Psoas muscle (tissue), 8 donors: Measurements from ENCODE around the gene C14orf132. TPM values are rescaled to one million over a fixed set of nuclear protein-coding genes. Genes with fewer than 3 reads are reported as not detected.

Experiments used
- ATAC-seq, 4 donors: fragments of 200-7000 bp; cut with Tn5 transposase; one replicate each; pipeline ENCODE4 v1.9.1; 2020; ENCODE audit warnings: moderate library complexity in 3 of 4, mild to moderate bottlenecking in 2 of 4
- DNase-seq, 2 donors: peaks; one replicate each; pipeline ENCODE4 v3.0.0-alpha.2; 2020
- H3K27ac ChIP-seq: fragments of 200-600 bp; one replicate; pipeline ENCODE4 v1.8.0; 2022
- H3K27me3 ChIP-seq, 3 donors: fragments of 200-600 bp in 1 of 3; one replicate each; pipeline versions ENCODE4 v1.6.1 to v1.8.0; 2013 to 2022; ENCODE audit warnings: low read length in 2 of 3, mild to moderate bottlenecking in 2 of 3, moderate library complexity in 1 of 3; ENCODE audit not compliant: insufficient read depth in 3 of 3
- H3K36me3 ChIP-seq, 2 donors: fragments of 200-600 bp in 1 of 2; one replicate each; pipeline versions ENCODE4 v1.6.1 to v1.8.0; 2013 to 2022; ENCODE audit warnings: low read depth in 1 of 2, mild to moderate bottlenecking in 1 of 2, moderate library complexity in 1 of 2; ENCODE audit not compliant: insufficient read depth in 1 of 2
- H3K4me1 ChIP-seq: fragments of 200-600 bp; one replicate; pipeline ENCODE4 v1.8.0; 2022
- H3K4me3 ChIP-seq: fragments of 200-600 bp; one replicate; pipeline ENCODE4 v1.8.0; 2022; ENCODE audit warnings: mild to moderate bottlenecking
- H3K9me3 ChIP-seq: fragments of 200-600 bp; one replicate; pipeline ENCODE4 v1.8.0; 2022
- WGBS, 3 donors: extraction: QIAGEN DNeasy Blood & Tissue Kit; methylation state at CpG; one replicate each; pipeline versions ENCODE4 v1.1.6 to v1.1.7; 2013; 5-methylcytosine and 5-hydroxymethylcytosine counted together
- intact Hi-C, 2 donors: fragments of 100-400 bp; cut with DNase I; formaldehyde crosslinking; loops; one replicate each; pipeline versions ENCODE4 v1.11.0 to v1.14.2; 2022
- polyA plus RNA-seq, 3 donors: library from polyadenylated mRNA; stranded (reverse); fragments of 200-250 nt; gene quantifications; one replicate each; pipeline ENCODE4 v1.2.3, GENCODE V29; 2013
- total RNA-seq, 4 donors: library from RNA; stranded (reverse); fragmentation: NEBNext Ultra II Directional in 2 of 4; extraction: Animal tissue kit (Norgen Biotek cat#: 25700) in 2 of 4; gene quantifications; one replicate each; pipeline versions ENCODE4 v1.2.1 to v1.2.4, GENCODE V29; 2021 to 2023
- TF ChIP-seq, protein P1 (sequence below): fragments of 200-600 bp; IDR thresholded peaks from one replicate; pipeline ENCODE4 v1.8.0; 2022; ENCODE audit warnings: antibody characterized with exemption
- donor health status: healthy with polysubstance abuse.
- donor health status: DM: no; HTN: no; CAD: no; lungs with moderate emphysema.
- donor health status: Bipolar disorder and iron deficiency.
- donor health status: healthy.
- donor health status: DM: yes; HTN: yes; CAD: no.
- donor health status: DM: no; HTN: no; CAD: no.
- donor health status: DM: no; HTN: no; CAD: no.
- donor health status: DM: yes; HTN: yes; CAD: no.

Gene C14orf132
- total and polyA plus RNA-seq, 7 donors: 0.57 to 5.3 (median 0.86) TPM

- DNase-seq: no peak
- intact Hi-C loops: no loop called here
- peaks cover 0 to 5% (median 0%) of the 10 kb centered on the region in 3 donors for H3K27me3 ChIP-seq
- 47 to 87% (median 56%) methylated on average over 3 of the region's 3 CpGs for WGBS, 3 donors
- H3K4me1 ChIP-seq: no peaks in the 10 kb centered on the region
- H3K4me3 ChIP-seq: no peak overlapping the region
- ATAC-seq: no peak
- H3K27ac ChIP-seq: no peak overlapping the region
- TF ChIP-seq, protein P1, sequence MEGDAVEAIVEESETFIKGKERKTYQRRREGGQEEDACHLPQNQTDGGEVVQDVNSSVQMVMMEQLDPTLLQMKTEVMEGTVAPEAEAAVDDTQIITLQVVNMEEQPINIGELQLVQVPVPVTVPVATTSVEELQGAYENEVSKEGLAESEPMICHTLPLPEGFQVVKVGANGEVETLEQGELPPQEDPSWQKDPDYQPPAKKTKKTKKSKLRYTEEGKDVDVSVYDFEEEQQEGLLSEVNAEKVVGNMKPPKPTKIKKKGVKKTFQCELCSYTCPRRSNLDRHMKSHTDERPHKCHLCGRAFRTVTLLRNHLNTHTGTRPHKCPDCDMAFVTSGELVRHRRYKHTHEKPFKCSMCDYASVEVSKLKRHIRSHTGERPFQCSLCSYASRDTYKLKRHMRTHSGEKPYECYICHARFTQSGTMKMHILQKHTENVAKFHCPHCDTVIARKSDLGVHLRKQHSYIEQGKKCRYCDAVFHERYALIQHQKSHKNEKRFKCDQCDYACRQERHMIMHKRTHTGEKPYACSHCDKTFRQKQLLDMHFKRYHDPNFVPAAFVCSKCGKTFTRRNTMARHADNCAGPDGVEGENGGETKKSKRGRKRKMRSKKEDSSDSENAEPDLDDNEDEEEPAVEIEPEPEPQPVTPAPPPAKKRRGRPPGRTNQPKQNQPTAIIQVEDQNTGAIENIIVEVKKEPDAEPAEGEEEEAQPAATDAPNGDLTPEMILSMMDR: no peak
- H3K9me3 ChIP-seq: peaks cover 2% of the 10 kb centered on the region
- no peaks in the 10 kb centered on the region for H3K36me3 ChIP-seq
Observed at GRCh38 chr14:96051231-96051630, 12.1 kb downstream of the C14orf132 start.

GRCh38 chr14:96051642-96052540, 12.7 kb downstream of the C14orf132 start:
- no peak overlapping the region for H3K4me3 ChIP-seq
- no peaks in the 10 kb centered on the region for H3K36me3 ChIP-seq
- DNase-seq (no peak), ATAC-seq (no peak)
- H3K9me3 ChIP-seq: no peaks in the 10 kb centered on the region
- TF ChIP-seq, protein P1: no peak
- intact Hi-C loops: no loop called here
- 59 to 76% (median 68%) methylated on average over 14 of the region's 14 CpGs for WGBS, 3 donors
- H3K4me1 ChIP-seq: no peaks in the 10 kb centered on the region
- peaks cover 0 to 5% (median 0%) of the 10 kb centered on the region in 3 donors for H3K27me3 ChIP-seq
- no peak overlapping the region for H3K27ac ChIP-seq

DNA sequence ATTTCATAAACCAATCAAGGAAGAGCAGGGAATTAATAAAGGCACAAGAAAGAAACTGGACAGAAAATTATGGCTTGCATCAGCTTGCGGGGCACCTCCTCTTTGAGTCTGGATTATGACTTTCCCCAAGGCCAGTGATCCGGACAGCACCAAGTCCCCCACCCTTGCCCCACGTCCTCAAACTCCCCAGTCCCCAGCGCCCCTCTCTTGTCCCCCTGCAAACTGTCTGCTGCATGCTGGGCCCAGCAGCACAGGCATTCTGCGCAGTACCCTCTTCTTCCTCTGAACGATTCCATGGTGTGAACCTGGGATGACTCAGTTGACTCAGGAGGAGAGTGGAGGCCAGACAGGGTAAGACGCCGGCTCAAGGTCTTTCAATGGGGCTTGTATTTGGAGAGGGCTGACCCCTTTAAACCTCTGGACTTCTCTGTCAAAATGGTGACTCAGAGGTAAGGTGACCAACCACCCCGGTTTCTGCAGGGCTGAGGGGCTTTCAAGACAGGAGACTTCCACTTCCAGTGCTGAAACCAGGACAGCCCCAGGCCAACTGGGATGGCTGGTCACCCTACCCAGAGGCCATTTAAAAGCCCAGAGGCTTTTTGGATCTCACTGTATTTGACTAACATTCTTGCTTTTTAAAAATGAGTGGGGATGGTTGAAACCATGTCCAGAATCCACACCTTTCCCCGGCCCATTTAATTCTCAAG, 13.5 kb downstream of the C14orf132 start:
- 87 to 95% (median 93%) methylated on average over 10 of the region's 10 CpGs for WGBS, 3 donors
- ATAC-seq: peak in 1 of 4 donors; percentile 18
- DNase-seq: no peak
- intact Hi-C loops: no loop called here
- Histone ChIP-seq H3K9me3 (no peaks in the 10 kb centered on the region), H3K4me3 (no peak overlapping the region), H3K36me3 (no peaks in the 10 kb centered on the region), H3K27me3 (peaks cover 0 to 5% (median 0%) of the 10 kb centered on the region in 3 donors), H3K27ac (no peak overlapping the region), H3K4me1 (no peaks in the 10 kb centered on the region)
- TF ChIP-seq, protein P1: no peak

DNA sequence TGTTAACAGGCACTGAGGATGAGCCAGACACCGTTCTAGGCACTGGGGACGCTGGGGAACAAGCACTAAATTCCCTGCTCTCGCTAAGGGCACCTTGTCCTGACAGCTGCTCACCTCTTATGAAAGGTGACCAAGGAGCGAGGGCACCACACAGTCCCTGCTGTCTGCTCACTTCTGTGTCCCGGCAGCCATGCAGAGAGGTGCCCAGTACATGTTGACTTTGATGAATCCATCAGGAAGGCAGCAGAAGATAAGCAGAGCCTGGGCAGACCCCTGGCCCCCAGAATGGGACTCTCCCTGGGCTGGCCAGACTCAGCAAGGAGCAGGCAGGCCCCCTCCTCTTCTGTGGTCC, 14.1 kb downstream of the C14orf132 start:
- Histone ChIP-seq H3K36me3 (no peaks in the 10 kb centered on the region), H3K27me3 (peaks cover 0 to 5% (median 0%) of the 10 kb centered on the region in 3 donors), H3K4me1 (no peaks in the 10 kb centered on the region), H3K9me3 (no peaks in the 10 kb centered on the region), H3K27ac (no peak overlapping the region), H3K4me3 (no peak overlapping the region)
- TF ChIP-seq, protein P1: no peak
- no peak for DNase-seq
- WGBS, 3 donors: 80 to 82% (median 82%) methylated on average over 5 of the region's 5 CpGs
- ATAC-seq: no peak
- intact Hi-C loops: no loop called here
